ENCODE measurements around the gene GLB1L3.
"Not testable (repeated sequence)": the region's sequence is repeated elsewhere in the genome, so short reads cannot be mapped to it uniquely, and the experiment has no call there.

Gene GLB1L3

GRCh38 chr11:134276396-134277182 is 410 bp downstream of the GLB1L3 start:
- DNase-seq (ENCODE audit: low spot score) = peak; percentile 80

GRCh38 chr11:134277183-134278001 is 1.2 kb downstream of the GLB1L3 start:
- no peak for DNase-seq (ENCODE audit: low spot score)

- DNase-seq (ENCODE audit: low spot score) = no peak
Observed at GRCh38 chr11:134278356-134278755, 2.2 kb downstream of the GLB1L3 start.

GRCh38 chr11:134281635-134282034 is 5.5 kb downstream of the GLB1L3 start:
- not testable (repeated sequence) for DNase-seq (ENCODE audit: low spot score)

- no peak for DNase-seq (ENCODE audit: low spot score)
Observed at GRCh38 chr11:134282121-134283045, 6.2 kb downstream of the GLB1L3 start.

DNA sequence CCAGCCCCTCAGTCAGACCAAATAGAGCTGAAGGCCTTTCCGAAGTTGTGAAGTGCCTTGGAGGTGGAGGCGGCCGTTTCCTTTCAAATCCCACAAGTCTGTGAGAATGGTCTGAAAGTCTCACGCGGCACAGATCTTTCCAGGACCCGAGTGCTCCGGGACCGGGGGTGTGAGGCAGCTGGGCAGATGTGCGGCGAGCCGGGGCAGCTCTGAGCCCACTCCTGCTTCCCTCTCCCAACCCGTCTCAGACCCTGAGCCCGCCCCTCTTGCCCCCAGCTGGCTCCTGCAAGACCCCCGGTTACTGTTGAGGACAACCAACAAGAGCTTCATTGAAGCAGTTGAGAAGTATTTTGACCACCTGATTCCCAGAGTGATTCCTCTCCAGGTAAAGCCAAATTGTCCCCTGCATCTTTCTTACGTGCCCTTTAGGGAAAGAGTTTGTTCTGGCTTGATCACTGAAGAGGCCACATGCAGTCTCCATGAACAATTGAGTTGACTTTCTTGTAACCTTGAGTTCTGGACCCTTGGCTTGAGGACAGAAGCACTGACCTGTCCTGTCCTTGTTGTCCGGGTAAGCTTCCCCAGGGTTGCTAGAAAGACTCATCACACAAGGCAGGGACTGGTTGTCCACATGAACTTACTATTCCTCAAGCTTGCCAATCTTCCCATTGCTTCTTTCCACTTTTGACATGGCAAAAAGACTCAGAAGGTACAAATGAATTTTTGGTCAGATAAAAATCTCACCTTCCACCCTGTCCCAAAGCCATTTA is 7.5 kb downstream of the GLB1L3 start:
- no peak for DNase-seq (ENCODE audit: low spot score)

- DNase-seq (ENCODE audit: low spot score) = not testable (repeated sequence)
Observed at GRCh38 chr11:134284349-134284748, 8.2 kb downstream of the GLB1L3 start.

DNA sequence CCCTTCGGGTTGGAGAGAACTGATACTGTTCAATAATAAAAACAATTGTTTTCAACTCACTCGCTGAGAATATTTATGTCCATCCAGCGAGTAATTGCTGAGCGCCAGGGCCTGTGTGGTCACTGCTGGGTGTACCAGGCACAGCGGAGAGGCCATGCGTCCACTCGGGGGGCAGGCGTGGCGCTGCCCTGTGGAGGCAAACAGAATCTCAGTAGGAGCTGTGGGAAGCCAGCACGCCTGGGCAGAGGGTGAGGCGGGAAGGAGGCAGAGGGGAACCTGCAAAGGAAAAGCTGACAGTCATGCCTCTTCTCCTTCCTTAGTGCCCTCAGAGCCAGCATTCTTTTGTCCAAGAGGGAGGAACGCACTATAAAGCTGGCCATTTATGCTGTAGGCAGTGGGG is 11.4 kb downstream of the GLB1L3 start:
- no peak for DNase-seq (ENCODE audit: low spot score)

DNA sequence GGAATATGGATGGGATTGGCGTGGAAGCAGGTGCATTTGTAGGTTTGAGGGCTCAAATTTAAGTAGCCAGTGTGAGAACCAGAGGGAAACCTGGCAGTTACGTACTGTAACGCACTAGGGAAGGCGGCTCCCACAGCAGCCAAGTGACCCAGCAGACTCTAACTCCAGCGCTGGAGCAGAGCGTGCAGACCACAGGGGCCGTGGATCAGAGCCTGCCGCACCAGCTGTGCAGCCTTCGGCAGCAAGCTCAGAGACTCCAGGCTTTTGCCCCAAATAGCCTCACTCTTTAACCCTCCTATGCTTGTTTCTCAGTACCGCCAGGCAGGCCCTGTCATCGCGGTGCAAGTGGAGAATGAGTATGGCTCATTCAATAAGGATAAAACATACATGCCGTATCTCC is 12.3 kb downstream of the GLB1L3 start:
- DNase-seq (ENCODE audit: low spot score) = no peak

GRCh38 chr11:134289167-134289566 is 13.0 kb downstream of the GLB1L3 start:
- no peak for DNase-seq (ENCODE audit: low spot score)

DNA sequence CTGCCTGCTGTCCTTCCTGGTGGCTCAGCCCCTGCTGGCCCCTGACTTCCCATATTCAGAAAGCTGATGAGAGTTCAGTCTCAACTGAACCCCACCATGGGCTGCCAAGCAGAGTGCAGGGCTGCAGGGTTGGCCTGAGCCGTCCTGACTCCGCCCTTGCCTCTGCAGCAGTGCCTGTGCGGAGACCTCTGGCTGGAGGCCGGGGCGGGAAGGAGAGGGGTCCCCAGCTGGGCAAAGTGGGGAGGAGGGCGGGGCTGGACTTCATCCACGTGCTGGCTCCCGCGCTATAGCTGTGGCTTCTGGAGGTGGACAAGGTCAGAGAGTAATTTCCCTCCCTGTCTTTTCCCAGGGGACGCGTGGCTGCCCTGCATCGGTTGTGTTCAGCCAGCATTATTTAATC is 13.6 kb downstream of the GLB1L3 start:
- DNase-seq (ENCODE audit: low spot score) = no peak

DNA sequence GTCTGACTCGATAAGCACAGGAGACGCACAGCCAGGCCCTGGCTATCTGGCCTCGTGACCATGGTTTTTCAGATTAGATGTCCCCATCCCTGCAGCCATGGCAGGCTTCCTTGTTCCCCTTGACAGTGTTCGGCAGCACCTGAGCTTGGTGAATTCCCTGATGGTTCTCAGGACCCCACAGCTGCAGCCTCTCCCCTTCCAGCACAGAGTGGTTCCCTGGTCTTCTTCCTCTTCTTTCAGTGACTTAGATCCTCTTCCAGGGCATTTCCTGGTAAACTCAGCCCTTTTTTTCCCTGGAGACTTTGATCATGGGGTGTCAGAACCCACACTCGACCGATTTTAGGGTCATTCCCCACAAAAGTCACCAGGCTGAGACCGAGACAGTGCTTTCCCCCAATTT is 14.5 kb downstream of the GLB1L3 start:
- no peak for DNase-seq (ENCODE audit: low spot score)

DNA sequence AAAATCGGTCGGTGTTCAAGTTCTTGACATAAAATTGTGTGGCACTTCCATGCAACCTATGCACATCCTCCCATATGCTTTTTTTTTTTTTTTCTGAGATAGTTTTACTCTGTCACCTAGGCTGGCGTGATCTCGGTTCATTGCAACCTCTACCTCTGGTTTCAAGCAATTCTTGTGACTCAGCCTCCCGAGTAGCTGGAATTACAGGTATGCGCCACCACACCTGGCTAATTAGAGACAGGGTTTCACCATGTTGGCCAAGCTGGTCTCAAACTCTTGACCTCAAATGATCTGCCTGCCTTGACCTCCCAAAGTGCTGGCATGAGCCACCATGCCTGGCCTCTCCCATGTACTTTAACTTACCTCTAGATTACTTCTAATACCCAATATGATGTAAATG is 15.0 kb downstream of the GLB1L3 start:
- DNase-seq (ENCODE audit: low spot score) = no peak

- DNase-seq (ENCODE audit: low spot score) = no peak
Observed at GRCh38 chr11:134292661-134293060, 16.5 kb downstream of the GLB1L3 start.

DNA sequence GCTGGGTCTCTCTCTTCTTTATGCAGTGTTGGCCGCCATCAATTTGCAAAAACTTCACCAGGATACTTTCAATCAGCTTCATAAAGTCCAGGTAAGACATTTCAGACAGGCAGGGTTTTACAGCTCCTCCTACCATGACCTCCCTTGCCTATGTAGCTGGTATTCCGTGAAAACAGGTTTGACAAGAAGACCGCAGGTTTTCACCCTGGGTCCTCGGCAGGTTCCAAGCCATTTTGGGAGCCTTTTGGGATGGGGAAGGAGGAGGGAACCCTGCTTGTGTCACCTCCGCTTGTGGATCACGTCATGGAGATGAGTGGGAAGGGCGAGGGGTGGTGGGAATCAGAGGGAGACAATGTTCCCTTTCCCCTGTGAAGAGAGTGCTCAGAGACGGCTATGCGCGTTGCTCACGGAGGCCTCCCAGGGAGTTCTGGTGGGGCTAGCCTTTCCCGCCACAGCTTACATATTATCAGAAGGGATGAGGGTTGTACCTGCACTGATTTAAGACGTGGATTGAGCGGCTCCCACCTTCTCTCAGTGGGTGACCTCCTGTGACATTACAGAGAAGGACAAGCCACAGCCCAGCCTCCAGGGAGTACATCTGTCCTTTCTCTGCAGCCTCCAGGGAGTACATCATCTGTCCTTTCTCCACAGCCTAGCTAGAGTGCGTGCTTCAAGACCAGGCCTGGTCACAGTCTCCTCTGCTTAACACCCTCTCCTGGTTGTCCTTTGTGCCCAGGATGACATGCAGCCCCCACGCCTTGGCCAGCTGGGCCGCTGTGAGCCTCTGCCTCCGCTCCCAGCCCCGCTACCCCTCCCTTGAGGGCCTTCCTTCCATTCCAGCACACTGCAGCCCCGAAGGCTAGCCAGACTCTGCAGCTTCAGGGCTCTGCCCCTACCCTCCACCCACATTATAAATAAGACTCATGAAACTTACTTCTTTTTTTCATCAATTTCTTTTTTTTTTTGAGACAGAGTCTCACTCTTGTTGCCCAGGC is 17.2 kb downstream of the GLB1L3 start:
- no peak for DNase-seq (ENCODE audit: low spot score)

- DNase-seq (ENCODE audit: low spot score) = no peak
Observed at GRCh38 chr11:134294664-134295063, 18.5 kb downstream of the GLB1L3 start.

- DNase-seq (ENCODE audit: low spot score) = no peak
Observed at GRCh38 chr11:134312223-134312622, 36.0 kb downstream of the GLB1L3 start.

DNA sequence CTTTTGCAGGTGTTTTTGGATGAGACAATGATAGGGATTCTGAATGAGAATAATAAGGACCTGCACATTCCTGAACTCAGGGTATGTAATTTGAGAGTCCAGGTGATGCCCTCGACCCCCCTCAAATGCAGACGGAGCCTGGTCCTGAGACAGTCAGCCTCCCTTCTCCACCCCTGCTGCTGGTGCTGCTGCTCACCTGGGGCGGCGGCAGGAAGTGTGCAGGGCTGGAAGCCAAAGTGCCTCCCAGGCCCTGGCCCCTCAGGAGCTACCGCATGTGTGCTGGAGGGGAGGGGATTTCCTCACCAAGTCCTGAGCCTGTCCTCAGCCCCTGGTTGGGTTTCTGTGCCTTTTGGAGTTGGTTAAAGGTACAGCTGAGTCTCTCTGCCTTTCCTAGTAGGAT is 36.6 kb downstream of the GLB1L3 start:
- no peak for DNase-seq (ENCODE audit: low spot score)

DNA sequence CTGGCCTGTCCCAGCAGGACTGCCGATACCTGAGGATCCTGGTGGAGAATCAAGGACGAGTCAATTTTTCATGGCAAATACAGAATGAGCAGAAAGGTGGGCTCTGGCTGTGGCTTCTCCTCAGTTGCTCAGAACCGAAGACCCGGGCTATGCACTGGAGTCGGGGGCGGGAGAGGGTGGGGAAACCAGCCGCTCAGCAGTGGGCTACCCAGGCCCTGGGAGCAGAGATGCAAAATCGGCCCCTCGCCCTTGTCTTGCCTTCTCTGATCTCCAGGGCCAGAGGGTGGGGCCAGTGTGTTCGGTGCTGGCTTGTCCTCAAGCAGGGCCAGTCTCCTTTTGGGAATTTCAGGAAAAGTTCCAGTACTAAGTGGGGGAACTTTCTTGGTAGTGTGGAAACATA is 37.2 kb downstream of the GLB1L3 start:
- no peak for DNase-seq (ENCODE audit: low spot score)

Data from D341Med (cell line).